Parathyroid adenoma (tissue), 2 donors: ENCODE data around the gene INCA1.

Source experiments
- H2AFZ ChIP-seq: fragments of 300-600 bp; sonication (generic); one replicate; pipeline ENCODE4 v1.7.0; 2017; ENCODE audit warnings: antibody characterized with exemption, mild to moderate bottlenecking
- H3K27ac ChIP-seq: fragments of 300-600 bp; sonication (generic); one replicate; pipeline ENCODE4 v1.7.0; 2017
- H3K27me3 ChIP-seq: fragments of 300-600 bp; sonication (generic); one replicate; pipeline ENCODE4 v1.7.0; 2017; ENCODE audit warnings: low read length; ENCODE audit not compliant: control insufficient read depth, insufficient read depth
- H3K36me3 ChIP-seq: fragments of 300-600 bp; sonication (generic); one replicate; pipeline ENCODE4 v1.7.0; 2017; ENCODE audit warnings: low read length; ENCODE audit not compliant: control insufficient read depth, insufficient read depth
- H3K4me1 ChIP-seq: fragments of 300-600 bp; sonication (generic); one replicate; pipeline ENCODE4 v1.7.0; 2017; ENCODE audit warnings: control low read depth
- H3K4me2 ChIP-seq: fragments of 300-600 bp; sonication (generic); one replicate; pipeline ENCODE4 v1.7.0; 2017; ENCODE audit warnings: low read length
- H3K4me3 ChIP-seq: fragments of 300-600 bp; sonication (generic); one replicate; pipeline ENCODE4 v1.7.0; 2017; ENCODE audit warnings: low read depth, low read length
- H3K79me2 ChIP-seq: fragments of 300-600 bp; sonication (generic); one replicate; pipeline ENCODE4 v1.7.0; 2017; ENCODE audit warnings: control low read depth
- H3K9ac ChIP-seq: fragments of 300-600 bp; sonication (generic); one replicate; pipeline ENCODE4 v1.7.0; 2017; ENCODE audit warnings: mild to moderate bottlenecking
- H3K9me3 ChIP-seq: fragments of 300-600 bp; sonication (generic); one replicate; pipeline ENCODE4 v1.7.0; 2017; ENCODE audit warnings: low read length; ENCODE audit not compliant: control insufficient read depth
- CTCF ChIP-seq: fragments of 300-600 bp; sonication (generic); IDR thresholded peaks from one replicate; pipeline ENCODE4 v1.7.0; 2017; ENCODE audit warnings: antibody characterized with exemption, mild to moderate bottlenecking
- donor health status: primary hyperparathyroidism.

INCA1 gene

GRCh38 chr17:5042157-5043022 lies 45.1 kb upstream of the INCA1 start:
- Histone ChIP-seq H3K27me3 (no peaks in the 10 kb centered on the region), H3K36me3 (no peaks in the 10 kb centered on the region), H3K79me2 (no peaks in the 10 kb centered on the region), H3K9me3 (no peaks in the 10 kb centered on the region), H3K4me3 (no peak overlapping the region), H3K4me2 (no peak overlapping the region), H3K9ac (no peak overlapping the region), H2AFZ (no peak overlapping the region), H3K4me1 (no peaks in the 10 kb centered on the region), H3K27ac (no peak overlapping the region)
- TF ChIP-seq CTCF: no peak

- peak within 1 kb of the TSS; percentile 44 for H3K4me3 ChIP-seq
- peak within 1 kb of the TSS; percentile 81 for H3K4me2 ChIP-seq
- no peaks in the 10 kb centered on the region for H3K36me3 ChIP-seq
- no peaks in the 10 kb centered on the region for H3K4me1 ChIP-seq
- H3K9ac ChIP-seq: no peak within 1 kb of the TSS
- H2AFZ ChIP-seq: peak within 1 kb of the TSS; percentile 48
- TF ChIP-seq CTCF: no peak
- no peaks in the 10 kb centered on the region for H3K27me3 ChIP-seq
- no peaks in the 10 kb centered on the region for H3K79me2 ChIP-seq
- no peaks in the 10 kb centered on the region for H3K9me3 ChIP-seq
- H3K27ac ChIP-seq: no peak within 1 kb of the TSS
Observed at GRCh38 chr17:5035315-5035714, 38.0 kb upstream of the INCA1 start, which contains the start of gene SLC52A1. TSS of gene SLC52A1 (minus strand) at chr17:5035426. CDS start at chr17:5034606, 820 bp downstream.

- H3K79me2 ChIP-seq: no peaks in the 10 kb centered on the region
- H3K9me3 ChIP-seq: no peaks in the 10 kb centered on the region
- H2AFZ ChIP-seq: no peak overlapping the region
- no peaks in the 10 kb centered on the region for H3K36me3 ChIP-seq
- H3K4me1 ChIP-seq: no peaks in the 10 kb centered on the region
- H3K4me2 ChIP-seq: no peak overlapping the region
- TF ChIP-seq CTCF: no peak
- H3K9ac ChIP-seq: no peak overlapping the region
- H3K27ac ChIP-seq: no peak overlapping the region
- no peaks in the 10 kb centered on the region for H3K27me3 ChIP-seq
- H3K4me3 ChIP-seq: no peak overlapping the region
Observed at GRCh38 chr17:5034651-5035050, 37.3 kb upstream of the INCA1 start.

GRCh38 chr17:5034063-5034462 lies 36.7 kb upstream of the INCA1 start:
- Histone ChIP-seq H3K79me2 (no peaks in the 10 kb centered on the region), H3K4me2 (no peak overlapping the region), H3K36me3 (no peaks in the 10 kb centered on the region), H3K9ac (no peak overlapping the region), H3K9me3 (no peaks in the 10 kb centered on the region), H3K4me1 (no peaks in the 10 kb centered on the region), H3K27ac (no peak overlapping the region), H3K27me3 (no peaks in the 10 kb centered on the region), H2AFZ (no peak overlapping the region), H3K4me3 (no peak overlapping the region)
- no peak for TF ChIP-seq CTCF
